Measurements from ENCODE around the gene CENPVL1.
"Not testable (repeated sequence)": the region's sequence is repeated elsewhere in the genome, so short reads cannot be mapped to it uniquely, and the experiment has no call there.

- TF ChIP-seq CTCF, POLR2A (IDR thresholded peaks at IDR 0.05): not testable (repeated sequence)
These were observed 27.6 kb upstream of the CENPVL1 start, which contains the start of gene CENPVL2 for GRCh38 chrX:51682720-51683062.

Measured in thyroid gland (tissue), 4 donors.